ENCODE measurements around the gene CABP4. TPM values are rescaled to one million over a fixed set of nuclear protein-coding genes. Genes with fewer than 3 reads are reported as not detected.

The CABP4 gene
- total RNA-seq, 2 donors from 2014 or later = 8.9 to 10.4 TPM

GRCh38 chr11:67412495-67413179, 42.5 kb upstream of the CABP4 start:
- H3K9me3 Mint-ChIP-seq = no peaks in the 10 kb centered on the region
- no peak for DNase-seq
- peak overlapping the region; percentile 38 for H3K27ac Mint-ChIP-seq
- no peak for ATAC-seq (replicated peaks in 1 of 2)
- peaks cover 0 to 2% of the 10 kb centered on the region in 2 donors for H3K36me3 Mint-ChIP-seq (ENCODE audit: insufficient read depth in 2 of 2)
- no peaks in the 10 kb centered on the region for H3K27me3 Mint-ChIP-seq (ENCODE audit: low read depth)
- peaks cover 78% of the 10 kb centered on the region for H3K4me1 Mint-ChIP-seq (ENCODE audit: low read depth)
- H3K4me3 Mint-ChIP-seq = peak overlapping the region; percentile 13 to 29

GRCh38 chr11:67413266-67413849, 41.8 kb upstream of the CABP4 start:
- peaks cover 78% of the 10 kb centered on the region for H3K4me1 Mint-ChIP-seq (ENCODE audit: low read depth)
- no peaks in the 10 kb centered on the region for H3K9me3 Mint-ChIP-seq
- peak overlapping the region; percentile 10 to 32 for H3K4me3 Mint-ChIP-seq
- H3K27ac Mint-ChIP-seq = peak overlapping the region; percentile 22
- H3K27me3 Mint-ChIP-seq (ENCODE audit: low read depth) = no peaks in the 10 kb centered on the region
- no peak for DNase-seq
- no peak for ATAC-seq (replicated peaks in 1 of 2)
- peaks cover 0 to 2% of the 10 kb centered on the region in 2 donors for H3K36me3 Mint-ChIP-seq (ENCODE audit: insufficient read depth in 2 of 2)

- Mint-ChIP-seq H3K9me3 (no peaks in the 10 kb centered on the region), H3K27me3 (ENCODE audit: low read depth) (no peaks in the 10 kb centered on the region), H3K4me1 (ENCODE audit: low read depth) (peaks cover 78% of the 10 kb centered on the region), H3K36me3 (ENCODE audit: insufficient read depth in 2 of 2) (no peaks in the 10 kb centered on the region), H3K27ac (peak within 1 kb of the TSS; percentile 21), H3K4me3 (peak within 1 kb of the TSS; percentile 82 to 83)
- ATAC-seq (replicated peaks in 1 of 2) (peak in 1 of 2 donors; percentile 24), DNase-seq (no peak)
Measured at GRCh38 chr11:67415501-67416304, 39.5 kb upstream of the CABP4 start, which contains the start of gene CARNS1. Gene CARNS1, plus strand, starts transcription at chr11:67415678. Its CDS starts 522 bp downstream, at chr11:67416200.

GRCh38 chr11:67416416-67417335, 38.5 kb upstream of the CABP4 start:
- peak in 1 of 2 donors; percentile 63 for DNase-seq
- H3K4me1 Mint-ChIP-seq (ENCODE audit: low read depth) = peaks cover 74% of the 10 kb centered on the region
- peak overlapping the region; percentile 72 to 83 for H3K4me3 Mint-ChIP-seq
- no peaks in the 10 kb centered on the region for H3K9me3 Mint-ChIP-seq
- peak; percentile 1 to 3 for ATAC-seq (replicated peaks in 1 of 2)
- no peaks in the 10 kb centered on the region for H3K36me3 Mint-ChIP-seq (ENCODE audit: insufficient read depth in 2 of 2)
- H3K27me3 Mint-ChIP-seq (ENCODE audit: low read depth) = no peaks in the 10 kb centered on the region
- H3K27ac Mint-ChIP-seq = peak overlapping the region; percentile 21

GRCh38 chr11:67417425-67417824, 37.7 kb upstream of the CABP4 start:
- no peak for DNase-seq
- Mint-ChIP-seq H3K9me3 (no peaks in the 10 kb centered on the region), H3K27me3 (ENCODE audit: low read depth) (no peaks in the 10 kb centered on the region), H3K4me3 (peak overlapping the region in 1 of 2 donors; percentile 88), H3K4me1 (ENCODE audit: low read depth) (peaks cover 66% of the 10 kb centered on the region), H3K27ac (no peak overlapping the region), H3K36me3 (ENCODE audit: insufficient read depth in 2 of 2) (no peaks in the 10 kb centered on the region)
- ATAC-seq (replicated peaks in 1 of 2) = no peak

GRCh38 chr11:67418476-67419281, 36.5 kb upstream of the CABP4 start:
- Mint-ChIP-seq H3K9me3 (no peaks in the 10 kb centered on the region), H3K36me3 (ENCODE audit: insufficient read depth in 2 of 2) (no peaks in the 10 kb centered on the region), H3K4me3 (peak overlapping the region; percentile 86 to 88), H3K27me3 (ENCODE audit: low read depth) (no peaks in the 10 kb centered on the region), H3K4me1 (ENCODE audit: low read depth) (peaks cover 63% of the 10 kb centered on the region), H3K27ac (no peak overlapping the region)
- no peak for ATAC-seq (replicated peaks in 1 of 2)
- DNase-seq = peak in 1 of 2 donors; percentile 56

- Mint-ChIP-seq H3K4me3 (peak overlapping the region; percentile 86 to 88), H3K27me3 (ENCODE audit: low read depth) (no peaks in the 10 kb centered on the region), H3K9me3 (no peaks in the 10 kb centered on the region), H3K4me1 (ENCODE audit: low read depth) (peaks cover 56% of the 10 kb centered on the region), H3K27ac (no peak overlapping the region), H3K36me3 (ENCODE audit: insufficient read depth in 2 of 2) (no peaks in the 10 kb centered on the region)
- no peak for DNase-seq
- ATAC-seq (replicated peaks in 1 of 2) = no peak
Measured at GRCh38 chr11:67419325-67420049, 35.7 kb upstream of the CABP4 start.

GRCh38 chr11:67420147-67420645, 35.0 kb upstream of the CABP4 start:
- DNase-seq (no peak), ATAC-seq (replicated peaks in 1 of 2) (no peak)
- peaks cover 56% of the 10 kb centered on the region for H3K4me1 Mint-ChIP-seq (ENCODE audit: low read depth)
- no peak overlapping the region for H3K27ac Mint-ChIP-seq
- no peaks in the 10 kb centered on the region for H3K9me3 Mint-ChIP-seq
- peak overlapping the region; percentile 86 to 88 for H3K4me3 Mint-ChIP-seq
- H3K27me3 Mint-ChIP-seq (ENCODE audit: low read depth) = no peaks in the 10 kb centered on the region
- no peaks in the 10 kb centered on the region for H3K36me3 Mint-ChIP-seq (ENCODE audit: insufficient read depth in 2 of 2)

- Mint-ChIP-seq H3K4me1 (ENCODE audit: low read depth) (peaks cover 56% of the 10 kb centered on the region), H3K27me3 (ENCODE audit: low read depth) (no peaks in the 10 kb centered on the region)
- peak; percentile 91 for ATAC-seq (replicated peaks in 1 of 2)
Measured at GRCh38 chr11:67420646-67421429, 34.3 kb upstream of the CABP4 start.

GRCh38 chr11:67421430-67422031, 33.6 kb upstream of the CABP4 start:
- Mint-ChIP-seq H3K27me3 (ENCODE audit: low read depth) (no peaks in the 10 kb centered on the region), H3K36me3 (ENCODE audit: insufficient read depth in 2 of 2) (no peaks in the 10 kb centered on the region), H3K4me3 (peak overlapping the region; percentile 74 to 83), H3K9me3 (no peaks in the 10 kb centered on the region), H3K4me1 (ENCODE audit: low read depth) (peaks cover 51% of the 10 kb centered on the region), H3K27ac (no peak overlapping the region)
- ATAC-seq (replicated peaks in 1 of 2) (no peak), DNase-seq (no peak)

More at GRCh38 chr11:67420646-67421429, 34.3 kb upstream of the CABP4 start:
- Mint-ChIP-seq H3K36me3 (ENCODE audit: insufficient read depth in 2 of 2) (no peaks in the 10 kb centered on the region), H3K4me3 (peak overlapping the region; percentile 86 to 88), H3K9me3 (no peaks in the 10 kb centered on the region), H3K27ac (no peak overlapping the region)
- peak; percentile 97 to 100 for DNase-seq

All from activated T-cell treated with anti-CD3 and anti-CD28 coated beads, Interleukin-2, amount 50 U/mL, for 72 hours (primary cell).